C4-2B (cell line): ENCODE results near the gene ZNF326.

Source experiments
- ZFX ChIP-seq: fragments of 450-650 bp; IDR thresholded peaks from 2 replicates; pipeline ENCODE4 v1.6.1; 2017
- TF ChIP-seq, protein P1 (sequence below): fragments of 450-650 bp; conservative IDR thresholded peaks from 2 replicates; pipeline ENCODE4 v1.5.1; 2017; ENCODE audit warnings: mild to moderate bottlenecking

DNA sequence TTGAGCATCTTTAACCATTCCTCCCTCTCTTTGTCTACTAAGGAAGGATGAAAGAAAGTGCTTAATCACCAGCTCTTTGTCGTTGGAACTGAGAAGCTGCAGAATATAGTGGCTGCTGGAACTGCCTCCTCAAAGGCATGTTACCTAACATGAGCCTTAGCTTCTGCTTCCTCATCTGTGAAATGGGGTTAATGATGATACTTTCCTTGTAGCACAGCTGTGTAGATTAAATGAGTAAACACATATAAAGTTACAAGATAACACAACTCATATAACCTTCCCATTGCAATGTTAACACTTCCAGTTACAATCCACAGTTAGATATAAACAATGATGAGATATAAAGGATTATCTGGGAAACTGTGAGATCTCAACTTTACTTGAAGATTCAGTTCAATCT lies 48.4 kb upstream of the ZNF326 start:
- TF ChIP-seq, protein P1, sequence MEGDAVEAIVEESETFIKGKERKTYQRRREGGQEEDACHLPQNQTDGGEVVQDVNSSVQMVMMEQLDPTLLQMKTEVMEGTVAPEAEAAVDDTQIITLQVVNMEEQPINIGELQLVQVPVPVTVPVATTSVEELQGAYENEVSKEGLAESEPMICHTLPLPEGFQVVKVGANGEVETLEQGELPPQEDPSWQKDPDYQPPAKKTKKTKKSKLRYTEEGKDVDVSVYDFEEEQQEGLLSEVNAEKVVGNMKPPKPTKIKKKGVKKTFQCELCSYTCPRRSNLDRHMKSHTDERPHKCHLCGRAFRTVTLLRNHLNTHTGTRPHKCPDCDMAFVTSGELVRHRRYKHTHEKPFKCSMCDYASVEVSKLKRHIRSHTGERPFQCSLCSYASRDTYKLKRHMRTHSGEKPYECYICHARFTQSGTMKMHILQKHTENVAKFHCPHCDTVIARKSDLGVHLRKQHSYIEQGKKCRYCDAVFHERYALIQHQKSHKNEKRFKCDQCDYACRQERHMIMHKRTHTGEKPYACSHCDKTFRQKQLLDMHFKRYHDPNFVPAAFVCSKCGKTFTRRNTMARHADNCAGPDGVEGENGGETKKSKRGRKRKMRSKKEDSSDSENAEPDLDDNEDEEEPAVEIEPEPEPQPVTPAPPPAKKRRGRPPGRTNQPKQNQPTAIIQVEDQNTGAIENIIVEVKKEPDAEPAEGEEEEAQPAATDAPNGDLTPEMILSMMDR = no peak
- TF ChIP-seq ZFX = no peak
